ENCODE measurements around the gene SINHCAF.

The SINHCAF gene

DNA sequence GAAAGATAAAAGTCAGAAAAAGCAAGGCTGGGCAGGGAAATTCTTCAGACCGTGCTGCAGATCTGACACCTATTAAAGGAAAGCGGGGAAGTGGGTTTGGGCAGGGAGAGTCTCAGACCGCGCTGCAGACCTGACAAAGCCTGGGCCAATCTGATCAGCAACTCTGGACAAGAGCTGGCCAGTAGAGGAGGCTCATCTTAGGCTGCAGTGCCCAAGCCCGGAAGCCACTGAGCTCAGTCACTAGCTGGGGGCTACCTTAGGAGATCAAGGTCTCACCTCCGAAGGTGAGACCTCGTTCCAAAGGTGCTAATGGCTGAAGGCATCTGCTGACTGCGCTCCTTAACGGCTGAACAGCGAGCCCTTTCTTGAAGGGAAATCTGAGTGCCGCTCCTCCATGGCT lies 60.2 kb downstream of the SINHCAF start (continued):
- TF ChIP-seq ARNTL (CRISPR knock-in tag; IDR thresholded peaks at IDR 0.05; ENCODE audit: borderline replicate concordance, low read depth) = no peak
- no peak for TF ChIP-seq CREB5 (CRISPR knock-in tag; IDR thresholded peaks at IDR 0.05; ENCODE audit: low read depth)

GRCh38 chr12:31263661-31264060 lies 62.3 kb downstream of the SINHCAF start:
- no peak for ATAC-seq
- TF ChIP-seq ZFP3 (CRISPR knock-in tag; IDR thresholded peaks at IDR 0.05) = no peak
- no peak for TF ChIP-seq GLIS3 (CRISPR knock-in tag; IDR thresholded peaks at IDR 0.05)
- no peak for TF ChIP-seq POU6F1 (CRISPR knock-in tag; IDR thresholded peaks at IDR 0.05; ENCODE audit: borderline replicate concordance, low read depth)
- TF ChIP-seq RARB (CRISPR knock-in tag; IDR thresholded peaks at IDR 0.05) = no peak
- TF ChIP-seq CREB5 (CRISPR knock-in tag; IDR thresholded peaks at IDR 0.05; ENCODE audit: low read depth) = no peak
- TF ChIP-seq ZFP30 (CRISPR knock-in tag; IDR thresholded peaks at IDR 0.05) = no peak
- TF ChIP-seq ESRRG (CRISPR knock-in tag; IDR thresholded peaks at IDR 0.05) = no peak
- TF ChIP-seq BACH2 (CRISPR knock-in tag; IDR thresholded peaks at IDR 0.05; ENCODE audit: borderline replicate concordance) = no peak
- no peak for TF ChIP-seq CSDC2 (CRISPR knock-in tag; IDR thresholded peaks at IDR 0.05)
- TF ChIP-seq, protein P1, sequence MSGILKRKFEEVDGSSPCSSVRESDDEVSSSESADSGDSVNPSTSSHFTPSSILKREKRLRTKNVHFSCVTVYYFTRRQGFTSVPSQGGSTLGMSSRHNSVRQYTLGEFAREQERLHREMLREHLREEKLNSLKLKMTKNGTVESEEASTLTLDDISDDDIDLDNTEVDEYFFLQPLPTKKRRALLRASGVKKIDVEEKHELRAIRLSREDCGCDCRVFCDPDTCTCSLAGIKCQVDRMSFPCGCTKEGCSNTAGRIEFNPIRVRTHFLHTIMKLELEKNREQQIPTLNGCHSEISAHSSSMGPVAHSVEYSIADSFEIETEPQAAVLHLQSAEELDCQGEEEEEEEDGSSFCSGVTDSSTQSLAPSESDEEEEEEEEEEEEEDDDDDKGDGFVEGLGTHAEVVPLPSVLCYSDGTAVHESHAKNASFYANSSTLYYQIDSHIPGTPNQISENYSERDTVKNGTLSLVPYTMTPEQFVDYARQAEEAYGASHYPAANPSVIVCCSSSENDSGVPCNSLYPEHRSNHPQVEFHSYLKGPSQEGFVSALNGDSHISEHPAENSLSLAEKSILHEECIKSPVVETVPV (CRISPR knock-in tag; IDR thresholded peaks at IDR 0.05) = no peak
- TF ChIP-seq SNAI2 (CRISPR knock-in tag; IDR thresholded peaks at IDR 0.05) = no peak
- TF ChIP-seq ZNF565 (CRISPR knock-in tag; conservative IDR thresholded peaks at IDR 0.05; ENCODE audit: low read depth) = no peak
- TF ChIP-seq PPARA (CRISPR knock-in tag; IDR thresholded peaks at IDR 0.05; ENCODE audit: borderline replicate concordance) = no peak
- TF ChIP-seq ZC3H10 (CRISPR knock-in tag; IDR thresholded peaks at IDR 0.05) = no peak
- TF ChIP-seq ARNTL (CRISPR knock-in tag; IDR thresholded peaks at IDR 0.05; ENCODE audit: borderline replicate concordance, low read depth) = no peak
- TF ChIP-seq OSR1 (CRISPR knock-in tag; IDR thresholded peaks at IDR 0.05) = no peak
- TF ChIP-seq PATZ1 (CRISPR knock-in tag; IDR thresholded peaks at IDR 0.05; ENCODE audit: borderline replicate concordance) = no peak

GRCh38 chr12:31261744-31262143 lies 64.2 kb downstream of the SINHCAF start:
- TF ChIP-seq RARB (CRISPR knock-in tag; IDR thresholded peaks at IDR 0.05) (no peak), OSR1 (CRISPR knock-in tag; IDR thresholded peaks at IDR 0.05) (no peak), CSDC2 (CRISPR knock-in tag; IDR thresholded peaks at IDR 0.05) (no peak), ZNF70 (CRISPR knock-in tag; IDR thresholded peaks at IDR 0.05) (no peak), ZNF565 (CRISPR knock-in tag; conservative IDR thresholded peaks at IDR 0.05; ENCODE audit: low read depth) (no peak), ZC3H10 (CRISPR knock-in tag; IDR thresholded peaks at IDR 0.05) (no peak), TOX (CRISPR knock-in tag; IDR thresholded peaks at IDR 0.05; ENCODE audit: borderline replicate concordance) (no peak), ZNF8 (CRISPR knock-in tag; IDR thresholded peaks at IDR 0.05) (no peak), TCF4 (CRISPR knock-in tag; IDR thresholded peaks at IDR 0.05; ENCODE audit: borderline replicate concordance) (no peak), ARNTL (CRISPR knock-in tag; IDR thresholded peaks at IDR 0.05; ENCODE audit: borderline replicate concordance, low read depth) (no peak)
- TF ChIP-seq, protein P2, sequence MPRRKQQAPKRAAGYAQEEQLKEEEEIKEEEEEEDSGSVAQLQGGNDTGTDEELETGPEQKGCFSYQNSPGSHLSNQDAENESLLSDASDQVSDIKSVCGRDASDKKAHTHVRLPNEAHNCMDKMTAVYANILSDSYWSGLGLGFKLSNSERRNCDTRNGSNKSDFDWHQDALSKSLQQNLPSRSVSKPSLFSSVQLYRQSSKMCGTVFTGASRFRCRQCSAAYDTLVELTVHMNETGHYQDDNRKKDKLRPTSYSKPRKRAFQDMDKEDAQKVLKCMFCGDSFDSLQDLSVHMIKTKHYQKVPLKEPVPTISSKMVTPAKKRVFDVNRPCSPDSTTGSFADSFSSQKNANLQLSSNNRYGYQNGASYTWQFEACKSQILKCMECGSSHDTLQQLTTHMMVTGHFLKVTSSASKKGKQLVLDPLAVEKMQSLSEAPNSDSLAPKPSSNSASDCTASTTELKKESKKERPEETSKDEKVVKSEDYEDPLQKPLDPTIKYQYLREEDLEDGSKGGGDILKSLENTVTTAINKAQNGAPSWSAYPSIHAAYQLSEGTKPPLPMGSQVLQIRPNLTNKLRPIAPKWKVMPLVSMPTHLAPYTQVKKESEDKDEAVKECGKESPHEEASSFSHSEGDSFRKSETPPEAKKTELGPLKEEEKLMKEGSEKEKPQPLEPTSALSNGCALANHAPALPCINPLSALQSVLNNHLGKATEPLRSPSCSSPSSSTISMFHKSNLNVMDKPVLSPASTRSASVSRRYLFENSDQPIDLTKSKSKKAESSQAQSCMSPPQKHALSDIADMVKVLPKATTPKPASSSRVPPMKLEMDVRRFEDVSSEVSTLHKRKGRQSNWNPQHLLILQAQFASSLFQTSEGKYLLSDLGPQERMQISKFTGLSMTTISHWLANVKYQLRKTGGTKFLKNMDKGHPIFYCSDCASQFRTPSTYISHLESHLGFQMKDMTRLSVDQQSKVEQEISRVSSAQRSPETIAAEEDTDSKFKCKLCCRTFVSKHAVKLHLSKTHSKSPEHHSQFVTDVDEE (CRISPR knock-in tag; IDR thresholded peaks at IDR 0.05) = no peak
- ATAC-seq = no peak

Data from SK-N-SH treated with all-trans-retinoic acid at 6 μM for 48 hours (cell line).